NCI-H2107 (cell line): ENCODE results near the gene PRSS33.

Source experiments
- DNase-seq: peaks from one replicate; lab custom pipeline; 2025; lab: John Stamatoyannopoulos, UW

PRSS33 gene

GRCh38 chr16:2777231-2777902, 10.0 kb downstream of the PRSS33 start, which contains the start of gene ELOB:
Gene ELOB (minus strand): TSS chr16:2777280. CDS start chr16:2777239, 41 bp downstream.
- peak; percentile 73 for DNase-seq

- no peak for DNase-seq
Measured at GRCh38 chr16:2776500-2777139, 10.7 kb downstream of the PRSS33 start.

DNA sequence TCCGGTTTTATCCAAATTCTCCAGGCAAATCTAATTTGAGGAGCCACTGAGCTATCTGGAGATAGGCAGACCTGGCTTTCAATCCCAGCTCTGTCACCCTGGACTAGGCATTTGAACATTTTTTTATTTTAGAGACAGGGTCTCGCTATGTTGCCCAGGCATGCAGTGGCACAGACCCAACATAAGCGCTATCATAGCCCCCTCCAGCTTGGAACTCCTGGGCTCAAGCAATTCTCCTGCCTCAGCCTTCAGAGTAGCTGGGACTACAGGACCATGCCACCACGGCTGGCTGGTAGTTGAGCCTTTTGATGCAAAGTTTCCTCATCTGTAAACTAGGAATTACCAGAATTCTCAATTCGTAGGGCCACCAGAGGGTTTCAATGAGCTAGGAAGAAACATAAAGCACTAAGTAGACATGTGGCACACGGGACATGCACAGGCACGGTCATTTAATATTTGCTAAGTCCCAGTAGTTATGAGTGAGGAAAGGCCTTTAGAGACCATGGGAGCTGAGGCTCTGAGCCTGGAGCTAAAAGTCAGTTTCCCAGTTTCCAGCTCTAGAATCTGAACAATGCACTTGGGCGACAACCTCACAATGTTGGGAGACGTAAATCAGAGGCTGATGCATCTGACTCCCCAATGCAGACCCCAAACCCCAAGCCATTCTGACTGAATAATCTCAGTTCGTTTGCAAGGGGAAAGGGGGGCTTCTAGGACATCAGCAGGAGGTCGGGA, 11.4 kb downstream of the PRSS33 start:
- no peak for DNase-seq

DNA sequence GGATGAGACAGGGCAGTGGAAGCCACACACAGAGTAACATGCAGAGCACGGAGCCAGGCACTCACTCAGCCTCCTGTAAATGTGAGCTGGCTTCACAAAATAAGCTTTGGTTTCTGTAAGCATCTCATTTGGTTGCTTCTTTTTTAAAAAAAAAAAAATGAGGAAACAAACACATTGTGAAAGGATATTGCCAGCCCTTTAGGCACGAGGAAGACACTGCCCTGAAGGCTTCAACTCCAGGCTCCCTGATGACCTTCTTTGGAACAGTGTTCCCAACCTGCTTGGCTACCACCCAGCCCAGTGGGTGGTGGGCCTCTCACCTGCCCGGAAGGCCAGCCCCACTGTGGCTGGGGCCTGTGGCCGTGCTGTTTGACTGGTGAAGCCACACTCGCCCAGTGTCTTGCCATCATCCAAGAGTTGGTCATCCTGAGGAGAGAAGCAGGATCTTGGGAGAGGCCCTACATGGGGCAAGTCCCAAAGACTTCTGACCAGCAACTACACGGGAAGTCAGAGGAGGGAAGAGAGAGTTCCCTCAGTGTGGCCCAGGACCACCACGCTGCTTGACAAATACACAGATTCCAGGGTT, 12.1 kb downstream of the PRSS33 start:
- no peak for DNase-seq

- no peak for DNase-seq
Measured at GRCh38 chr16:2774161-2774891, 13.0 kb downstream of the PRSS33 start.

GRCh38 chr16:2773188-2773968, 14.0 kb downstream of the PRSS33 start:
- no peak for DNase-seq

DNA sequence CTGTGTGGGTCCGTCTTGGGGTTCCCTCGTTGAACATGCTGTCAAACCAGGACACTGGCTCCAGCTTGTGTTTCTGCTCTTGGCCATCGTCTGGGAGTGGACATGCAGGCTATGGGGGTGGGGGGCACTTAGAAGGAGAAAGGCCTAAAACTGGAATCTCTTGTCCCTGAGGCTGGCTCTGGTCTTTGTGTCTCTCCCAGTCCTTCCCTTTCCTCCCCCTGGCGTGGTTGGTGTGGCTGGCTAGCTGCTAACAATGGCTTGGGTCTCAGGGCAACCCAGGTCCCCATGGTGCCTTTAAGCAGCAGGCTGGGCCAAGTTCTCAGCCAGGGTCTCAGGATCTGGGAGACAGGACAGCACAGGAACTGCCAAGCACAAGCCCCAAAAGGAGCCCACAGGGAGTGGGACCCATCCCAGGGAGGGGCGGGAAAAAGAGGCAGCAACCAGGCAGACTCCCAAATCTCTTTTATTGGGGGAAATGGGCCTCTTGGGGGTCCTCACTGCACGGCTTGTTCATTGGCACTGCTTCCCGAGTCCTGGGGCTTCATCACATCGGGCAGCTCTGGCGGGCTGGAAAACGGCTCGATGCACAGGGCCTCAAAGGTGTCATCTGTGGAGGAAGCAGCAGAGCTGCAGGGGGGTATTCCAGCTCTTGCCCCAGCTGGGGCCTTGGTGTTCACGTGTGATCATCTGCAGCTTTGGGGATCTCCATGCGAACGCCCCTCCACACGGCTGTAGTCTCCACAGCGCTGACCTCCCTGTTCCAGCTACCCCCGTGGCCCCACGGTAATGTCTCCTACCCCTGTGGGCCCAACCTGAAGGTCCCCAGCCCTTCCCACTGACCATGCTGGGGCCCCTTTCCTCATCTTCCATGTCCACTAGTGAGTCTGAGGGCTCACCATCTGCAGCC, 15.6 kb downstream of the PRSS33 start:
- no peak for DNase-seq

GRCh38 chr16:2770057-2770951, 17.1 kb downstream of the PRSS33 start:
- no peak for DNase-seq

GRCh38 chr16:2769675-2770056, 17.7 kb downstream of the PRSS33 start:
- no peak for DNase-seq

DNA sequence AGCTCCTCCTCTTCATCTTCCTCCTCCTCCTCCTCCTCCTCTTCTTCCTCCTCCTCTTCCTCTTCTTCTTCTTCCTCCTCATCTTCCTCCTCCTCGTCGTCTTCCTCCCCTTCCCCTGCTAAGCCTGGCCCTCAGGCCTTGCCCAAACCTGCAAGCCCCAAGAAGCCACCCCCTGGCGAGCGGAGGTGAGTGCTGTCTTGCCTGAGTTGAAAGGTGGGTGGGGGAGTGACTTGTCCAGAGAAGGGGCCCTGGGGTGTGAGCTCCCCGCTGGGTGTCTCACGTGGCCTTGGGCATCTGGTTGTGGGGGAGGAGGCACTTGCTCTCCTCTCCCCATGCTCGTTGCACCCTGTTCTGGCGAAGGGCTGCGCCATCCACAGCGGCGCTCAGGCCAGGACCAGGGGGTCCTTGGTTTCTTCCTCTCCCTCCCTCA, 18.2 kb downstream of the PRSS33 start:
- DNase-seq: no peak

- DNase-seq: no peak
Measured at GRCh38 chr16:2768403-2769089, 18.8 kb downstream of the PRSS33 start.

DNA sequence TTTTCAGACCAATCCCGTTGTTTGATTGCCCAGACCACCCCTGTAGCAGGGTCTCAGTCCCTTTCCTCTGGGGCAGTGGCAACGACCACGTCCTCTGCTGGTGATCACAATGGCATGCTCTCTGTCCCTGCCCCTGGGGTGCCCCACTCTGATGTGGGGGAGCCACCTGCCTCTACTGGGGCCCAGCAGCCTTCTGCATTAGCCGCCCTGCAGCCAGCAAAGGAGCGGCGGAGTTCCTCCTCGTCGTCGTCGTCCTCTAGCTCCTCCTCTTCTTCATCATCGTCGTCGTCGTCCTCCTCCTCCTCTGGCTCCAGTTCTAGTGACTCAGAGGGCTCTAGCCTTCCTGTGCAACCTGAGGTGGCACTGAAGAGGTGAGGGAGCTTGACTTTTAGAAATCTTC, 19.5 kb downstream of the PRSS33 start:
- no peak for DNase-seq

DNA sequence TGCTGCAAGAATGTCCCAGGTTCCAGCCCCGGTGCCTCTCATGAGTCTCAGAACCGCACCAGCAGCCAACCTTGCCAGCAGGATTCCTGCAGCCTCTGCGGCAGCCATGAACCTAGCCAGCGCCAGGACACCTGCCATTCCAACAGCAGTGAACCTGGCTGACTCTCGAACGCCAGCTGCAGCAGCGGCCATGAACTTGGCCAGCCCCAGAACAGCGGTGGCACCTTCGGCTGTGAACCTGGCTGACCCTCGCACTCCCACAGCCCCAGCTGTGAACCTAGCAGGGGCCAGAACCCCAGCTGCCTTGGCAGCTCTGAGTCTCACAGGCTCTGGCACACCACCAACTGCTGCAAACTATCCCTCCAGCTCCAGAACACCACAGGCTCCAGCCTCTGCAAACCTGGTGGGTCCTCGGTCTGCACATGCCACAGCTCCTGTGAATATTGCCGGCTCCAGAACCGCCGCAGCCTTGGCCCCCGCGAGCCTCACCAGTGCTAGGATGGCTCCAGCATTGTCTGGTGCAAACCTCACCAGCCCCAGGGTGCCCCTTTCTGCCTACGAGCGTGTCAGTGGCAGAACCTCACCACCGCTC, 20.1 kb downstream of the PRSS33 start:
- DNase-seq: no peak

GRCh38 chr16:2766430-2767139, 20.8 kb downstream of the PRSS33 start:
- no peak for DNase-seq

DNA sequence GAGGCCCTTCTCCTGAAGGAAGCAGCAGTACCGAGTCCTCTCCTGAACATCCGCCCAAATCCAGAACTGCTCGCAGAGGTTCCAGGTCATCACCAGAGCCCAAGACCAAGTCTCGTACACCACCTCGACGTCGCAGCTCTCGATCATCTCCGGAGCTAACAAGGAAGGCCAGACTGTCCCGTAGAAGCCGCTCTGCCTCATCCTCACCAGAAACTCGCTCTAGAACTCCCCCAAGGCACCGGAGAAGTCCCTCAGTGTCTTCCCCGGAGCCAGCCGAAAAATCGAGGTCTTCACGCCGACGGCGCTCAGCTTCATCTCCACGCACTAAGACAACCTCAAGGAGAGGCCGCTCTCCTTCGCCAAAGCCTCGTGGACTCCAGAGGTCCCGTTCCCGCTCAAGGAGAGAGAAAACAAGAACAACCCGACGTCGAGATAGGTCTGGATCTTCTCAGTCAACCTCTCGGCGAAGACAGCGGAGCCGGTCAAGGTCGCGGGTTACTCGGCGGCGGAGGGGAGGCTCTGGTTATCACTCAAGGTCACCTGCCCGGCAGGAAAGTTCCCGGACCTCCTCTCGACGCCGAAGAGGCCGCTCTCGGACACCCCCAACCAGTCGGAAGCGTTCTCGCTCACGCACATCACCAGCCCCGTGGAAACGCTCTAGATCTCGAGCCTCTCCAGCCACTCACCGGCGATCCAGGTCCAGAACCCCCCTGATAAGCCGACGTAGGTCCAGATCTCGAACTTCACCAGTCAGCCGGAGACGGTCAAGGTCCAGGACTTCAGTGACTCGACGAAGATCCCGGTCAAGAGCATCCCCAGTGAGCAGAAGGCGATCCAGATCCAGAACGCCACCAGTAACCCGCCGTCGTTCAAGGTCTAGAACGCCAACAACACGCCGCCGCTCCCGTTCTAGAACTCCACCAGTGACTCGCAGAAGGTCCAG, 21.6 kb downstream of the PRSS33 start:
- no peak for DNase-seq

- no peak for DNase-seq
Measured at GRCh38 chr16:2764718-2765117, 22.6 kb downstream of the PRSS33 start.
